ENCODE data around the gene HSPA9.

HSPA9 gene

DNA sequence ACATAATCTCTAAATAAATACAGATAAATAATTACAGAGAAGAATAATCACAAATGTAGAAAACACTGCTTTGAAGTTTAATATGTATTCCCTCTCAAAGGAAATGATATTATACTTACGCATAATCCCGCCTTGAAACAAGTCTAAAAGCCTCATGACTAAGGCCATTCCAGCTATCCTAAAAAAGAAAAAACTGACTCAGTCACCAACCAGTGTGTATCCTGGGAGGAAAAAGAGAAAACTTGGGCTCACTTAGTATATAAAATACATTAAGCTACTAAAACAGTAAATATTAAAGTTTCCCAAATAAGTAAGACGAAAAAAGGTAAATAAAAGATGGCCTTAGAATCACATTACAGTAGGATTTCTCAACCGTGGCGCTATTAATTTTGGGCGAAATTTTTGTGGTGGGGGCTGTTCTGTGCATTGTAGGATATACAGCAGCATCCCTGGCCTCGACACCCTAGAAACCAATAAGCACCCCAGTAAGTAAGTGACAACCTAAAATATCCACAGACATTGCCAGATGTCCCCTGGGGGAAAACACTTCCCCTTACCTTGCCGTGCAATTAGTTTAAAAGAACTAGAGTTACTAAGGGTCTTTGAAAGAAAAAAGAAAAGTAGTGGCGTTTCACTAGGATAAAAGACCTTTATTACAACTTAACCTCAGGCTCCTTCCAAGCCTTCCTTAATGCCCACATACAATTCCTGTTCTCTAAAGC lies 1.1 kb downstream of the HSPA9 start:
- peaks cover 11% of the 10 kb centered on the region for H3K4me1 ChIP-seq (ENCODE audit: control insufficient read depth, insufficient read depth, low read length, unreplicated experiment)
- peaks cover 20% of the 10 kb centered on the region for H3K36me3 ChIP-seq (ENCODE audit: insufficient read depth, low read length)
- no peaks in the 10 kb centered on the region for H3K27me3 ChIP-seq (ENCODE audit: insufficient read depth, low read length)
- H3K27ac ChIP-seq (ENCODE audit: low read depth, low read length) = peak overlapping the region; percentile 97
- peaks cover 52% of the 10 kb centered on the region for H3K79me2 ChIP-seq (ENCODE audit: control insufficient read depth, insufficient read depth, low read length, unreplicated experiment)
- H3K4me3 ChIP-seq (ENCODE audit: low read depth, low read length) = peak overlapping the region; percentile 94
- no peak overlapping the region for H2AFZ ChIP-seq (ENCODE audit: low read length, unreplicated experiment)

DNA sequence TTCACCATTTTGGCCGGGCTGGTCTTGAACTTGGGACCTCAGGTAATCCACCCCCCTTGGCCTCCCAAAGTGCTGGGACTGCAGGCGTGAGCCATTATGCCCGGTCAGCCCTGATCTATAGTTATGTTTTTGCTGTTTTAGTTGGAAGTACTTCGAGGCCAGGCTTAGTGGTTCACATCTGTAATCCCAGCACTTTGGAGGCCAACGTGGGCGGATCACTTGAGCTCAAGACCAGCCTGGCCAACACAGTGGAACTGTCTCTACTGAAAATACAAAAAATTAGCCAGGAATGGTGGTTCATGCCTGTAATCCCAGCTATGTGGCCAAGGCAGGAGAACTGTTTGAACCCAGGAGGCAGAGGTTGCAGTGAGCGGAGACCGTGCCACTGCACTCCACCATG lies 2.0 kb downstream of the HSPA9 start:
- Histone ChIP-seq H3K36me3 (ENCODE audit: insufficient read depth, low read length) (peaks cover 28% of the 10 kb centered on the region), H2AFZ (ENCODE audit: low read length, unreplicated experiment) (no peak overlapping the region), H3K79me2 (ENCODE audit: control insufficient read depth, insufficient read depth, low read length, unreplicated experiment) (peaks cover 60% of the 10 kb centered on the region), H3K27ac (ENCODE audit: low read depth, low read length) (0 out of 2 replicates have a peak overlapping the region, but pooled peaks have one; percentile 97), H3K27me3 (ENCODE audit: insufficient read depth, low read length) (no peaks in the 10 kb centered on the region), H3K4me1 (ENCODE audit: control insufficient read depth, insufficient read depth, low read length, unreplicated experiment) (peaks cover 16% of the 10 kb centered on the region), H3K4me3 (ENCODE audit: low read depth, low read length) (peak overlapping the region; percentile 94)

- Histone ChIP-seq H3K27ac (ENCODE audit: low read depth, low read length) (no peak overlapping the region), H3K36me3 (ENCODE audit: insufficient read depth, low read length) (peaks cover 46% of the 10 kb centered on the region), H2AFZ (ENCODE audit: low read length, unreplicated experiment) (no peak overlapping the region), H3K27me3 (ENCODE audit: insufficient read depth, low read length) (no peaks in the 10 kb centered on the region), H3K4me3 (ENCODE audit: low read depth, low read length) (no peak overlapping the region), H3K4me1 (ENCODE audit: control insufficient read depth, insufficient read depth, low read length, unreplicated experiment) (peaks cover 12% of the 10 kb centered on the region), H3K79me2 (ENCODE audit: control insufficient read depth, insufficient read depth, low read length, unreplicated experiment) (peaks cover 82% of the 10 kb centered on the region)
Observed at GRCh38 chr5:138570871-138571270, 4.3 kb downstream of the HSPA9 start.

- Histone ChIP-seq H3K4me1 (ENCODE audit: control insufficient read depth, insufficient read depth, low read length, unreplicated experiment) (peaks cover 11% of the 10 kb centered on the region), H3K27ac (ENCODE audit: low read depth, low read length) (no peak overlapping the region), H2AFZ (ENCODE audit: low read length, unreplicated experiment) (no peak overlapping the region), H3K27me3 (ENCODE audit: insufficient read depth, low read length) (no peaks in the 10 kb centered on the region), H3K36me3 (ENCODE audit: insufficient read depth, low read length) (peaks cover 57% of the 10 kb centered on the region), H3K4me3 (ENCODE audit: low read depth, low read length) (no peak overlapping the region), H3K79me2 (ENCODE audit: control insufficient read depth, insufficient read depth, low read length, unreplicated experiment) (peaks cover 89% of the 10 kb centered on the region)
Observed at GRCh38 chr5:138569782-138570181, 5.4 kb downstream of the HSPA9 start.

DNA sequence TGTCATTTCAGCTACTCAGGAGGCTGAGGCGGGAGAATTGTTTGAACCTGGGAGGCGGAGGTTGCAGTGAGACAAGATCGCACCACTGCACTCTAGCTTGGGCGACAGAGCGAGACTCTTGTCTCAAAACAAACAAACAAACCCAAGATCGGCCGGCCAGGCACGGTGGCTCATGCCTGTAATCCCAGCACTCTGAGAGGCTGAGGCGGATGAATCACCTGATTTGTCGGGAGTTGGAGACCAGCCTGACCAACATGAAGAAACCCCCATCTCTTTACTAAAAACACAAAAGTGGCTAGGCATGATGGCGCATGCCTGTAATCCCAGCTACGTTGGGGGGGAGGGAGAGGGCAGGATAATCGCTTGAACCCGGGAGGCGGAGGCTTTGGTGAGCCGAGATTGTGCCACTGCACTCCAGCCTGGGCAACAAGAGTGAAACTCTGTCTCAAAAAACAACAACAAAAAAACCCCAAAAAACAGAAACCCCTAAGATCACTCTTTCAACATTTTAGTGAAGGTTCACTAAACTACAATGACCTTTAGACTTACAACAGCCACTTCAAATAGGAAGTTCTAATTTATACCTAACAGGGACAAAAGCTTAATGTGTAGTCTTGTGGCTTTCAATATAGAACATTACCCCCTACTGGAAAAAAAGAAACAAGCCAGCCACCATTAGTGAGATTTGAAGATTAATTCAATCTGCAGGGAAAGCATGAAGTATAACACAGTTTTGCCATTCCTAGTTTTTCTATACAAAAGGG lies 7.0 kb downstream of the HSPA9 start:
- peaks cover 66% of the 10 kb centered on the region for H3K36me3 ChIP-seq (ENCODE audit: insufficient read depth, low read length)
- peaks cover 87% of the 10 kb centered on the region for H3K79me2 ChIP-seq (ENCODE audit: control insufficient read depth, insufficient read depth, low read length, unreplicated experiment)
- H3K4me3 ChIP-seq (ENCODE audit: low read depth, low read length) = no peak overlapping the region
- H3K27ac ChIP-seq (ENCODE audit: low read depth, low read length) = no peak overlapping the region
- H3K27me3 ChIP-seq (ENCODE audit: insufficient read depth, low read length) = no peaks in the 10 kb centered on the region
- H3K4me1 ChIP-seq (ENCODE audit: control insufficient read depth, insufficient read depth, low read length, unreplicated experiment) = peaks cover 11% of the 10 kb centered on the region
- H2AFZ ChIP-seq (ENCODE audit: low read length, unreplicated experiment) = no peak overlapping the region

- Histone ChIP-seq H3K4me1 (ENCODE audit: control insufficient read depth, insufficient read depth, low read length, unreplicated experiment) (peaks cover 5% of the 10 kb centered on the region), H3K27ac (ENCODE audit: low read depth, low read length) (no peak overlapping the region), H2AFZ (ENCODE audit: low read length, unreplicated experiment) (no peak overlapping the region), H3K27me3 (ENCODE audit: insufficient read depth, low read length) (no peaks in the 10 kb centered on the region), H3K79me2 (ENCODE audit: control insufficient read depth, insufficient read depth, low read length, unreplicated experiment) (peaks cover 79% of the 10 kb centered on the region), H3K36me3 (ENCODE audit: insufficient read depth, low read length) (peaks cover 64% of the 10 kb centered on the region), H3K4me3 (ENCODE audit: low read depth, low read length) (no peak overlapping the region)
Observed at GRCh38 chr5:138566792-138567191, 8.4 kb downstream of the HSPA9 start.

- Histone ChIP-seq H3K36me3 (ENCODE audit: insufficient read depth, low read length) (peaks cover 56% of the 10 kb centered on the region), H3K27me3 (ENCODE audit: insufficient read depth, low read length) (no peaks in the 10 kb centered on the region), H3K4me3 (ENCODE audit: low read depth, low read length) (no peak overlapping the region)
Observed at GRCh38 chr5:138565100-138565821, 9.9 kb downstream of the HSPA9 start.

GRCh38 chr5:138564242-138564641 lies 11.0 kb downstream of the HSPA9 start:
- Histone ChIP-seq H3K36me3 (ENCODE audit: insufficient read depth, low read length) (peaks cover 54% of the 10 kb centered on the region), H3K79me2 (ENCODE audit: control insufficient read depth, insufficient read depth, low read length, unreplicated experiment) (peaks cover 61% of the 10 kb centered on the region), H2AFZ (ENCODE audit: low read length, unreplicated experiment) (no peak overlapping the region), H3K4me3 (ENCODE audit: low read depth, low read length) (no peak overlapping the region), H3K27ac (ENCODE audit: low read depth, low read length) (no peak overlapping the region), H3K4me1 (ENCODE audit: control insufficient read depth, insufficient read depth, low read length, unreplicated experiment) (peaks cover 5% of the 10 kb centered on the region), H3K27me3 (ENCODE audit: insufficient read depth, low read length) (no peaks in the 10 kb centered on the region)

More at GRCh38 chr5:138565100-138565821, 9.9 kb downstream of the HSPA9 start:
- H3K79me2 ChIP-seq (ENCODE audit: control insufficient read depth, insufficient read depth, low read length, unreplicated experiment) = peaks cover 68% of the 10 kb centered on the region
- H2AFZ ChIP-seq (ENCODE audit: low read length, unreplicated experiment) = no peak overlapping the region
- H3K27ac ChIP-seq (ENCODE audit: low read depth, low read length) = no peak overlapping the region
- peaks cover 5% of the 10 kb centered on the region for H3K4me1 ChIP-seq (ENCODE audit: control insufficient read depth, insufficient read depth, low read length, unreplicated experiment)

- peaks cover 56% of the 10 kb centered on the region for H3K79me2 ChIP-seq (ENCODE audit: control insufficient read depth, insufficient read depth, low read length, unreplicated experiment)
- no peak overlapping the region for H3K27ac ChIP-seq (ENCODE audit: low read depth, low read length)
- no peaks in the 10 kb centered on the region for H3K27me3 ChIP-seq (ENCODE audit: insufficient read depth, low read length)
- no peak overlapping the region for H2AFZ ChIP-seq (ENCODE audit: low read length, unreplicated experiment)
- peaks cover under 1% of the 10 kb centered on the region for H3K4me1 ChIP-seq (ENCODE audit: control insufficient read depth, insufficient read depth, low read length, unreplicated experiment)
- no peak overlapping the region for H3K4me3 ChIP-seq (ENCODE audit: low read depth, low read length)
- H3K36me3 ChIP-seq (ENCODE audit: insufficient read depth, low read length) = peaks cover 50% of the 10 kb centered on the region
Observed at GRCh38 chr5:138563340-138564118, 11.7 kb downstream of the HSPA9 start.

GRCh38 chr5:138560971-138561370 lies 14.2 kb downstream of the HSPA9 start:
- Histone ChIP-seq H3K79me2 (ENCODE audit: control insufficient read depth, insufficient read depth, low read length, unreplicated experiment) (peaks cover 36% of the 10 kb centered on the region), H3K4me3 (ENCODE audit: low read depth, low read length) (no peak overlapping the region), H3K27ac (ENCODE audit: low read depth, low read length) (no peak overlapping the region)

More at GRCh38 chr5:138560971-138561370, 14.2 kb downstream of the HSPA9 start:
- Histone ChIP-seq H3K27me3 (ENCODE audit: insufficient read depth, low read length) (no peaks in the 10 kb centered on the region), H2AFZ (ENCODE audit: low read length, unreplicated experiment) (no peak overlapping the region), H3K36me3 (ENCODE audit: insufficient read depth, low read length) (peaks cover 53% of the 10 kb centered on the region), H3K4me1 (ENCODE audit: control insufficient read depth, insufficient read depth, low read length, unreplicated experiment) (no peaks in the 10 kb centered on the region)
